Heart right ventricle (tissue), 16 donors: Measurements from ENCODE around the gene RSKR. TPM values are rescaled to one million over a fixed set of nuclear protein-coding genes. Genes with fewer than 3 reads are reported as not detected.

Source experiments
- ATAC-seq, 8 donors: fragments of 200-7000 bp; cut with Tn5 transposase; one replicate each; pipeline ENCODE4 v1.9.1; 2020; ENCODE audit warnings: mild to moderate bottlenecking in 8 of 8, moderate library complexity in 8 of 8, moderate number of reproducible peaks in 1 of 8
- DNase-seq, 2 donors: peaks; one replicate each; pipeline ENCODE4 v3.0.0-alpha.2; 2020
- H3K27ac ChIP-seq, 10 donors: fragments of 200-600 bp; sonication (generic) in 2 of 10; one replicate each; pipeline versions ENCODE4 v1.5.0 to v1.8.0; 2020 to 2022; ENCODE audit warnings: mild to moderate bottlenecking in 3 of 10
- H3K27me3 ChIP-seq, 7 donors: fragments of 200-600 bp; one replicate each; pipeline ENCODE4 v1.8.0; 2021 to 2022; ENCODE audit warnings: mild to moderate bottlenecking in 2 of 7
- H3K36me3 ChIP-seq, 9 donors: fragments of 200-600 bp; sonication (generic) in 1 of 9; one replicate each; pipeline versions ENCODE4 v1.5.0 to v1.8.0; 2020 to 2022; ENCODE audit warnings: mild to moderate bottlenecking in 2 of 9
- H3K4me1 ChIP-seq, 9 donors: fragments of 200-600 bp; sonication (generic) in 1 of 9; one replicate each; pipeline versions ENCODE4 v1.5.0 to v1.8.0; 2020 to 2022; ENCODE audit warnings: mild to moderate bottlenecking in 4 of 9
- H3K4me3 ChIP-seq, 10 donors: fragments of 200-600 bp; sonication (generic) in 2 of 10; one replicate each; pipeline versions ENCODE4 v1.5.0 to v1.8.0; 2020 to 2022; ENCODE audit warnings: mild to moderate bottlenecking in 7 of 10, moderate library complexity in 2 of 10
- H3K9me3 ChIP-seq, 11 donors: fragments of 200-600 bp in 10 of 11; sonication (generic) in 2 of 11; one replicate each; pipeline versions ENCODE4 v1.5.0 to v1.8.0; 2013 to 2022; ENCODE audit warnings: mild to moderate bottlenecking in 2 of 11, control low read depth in 1 of 11, moderate library complexity in 1 of 11
- CTCF ChIP-seq, 9 donors: fragments of 200-600 bp; sonication (generic) in 2 of 9; IDR thresholded peaks; one replicate each; pipeline versions ENCODE4 v1.5.0 to v1.8.0; 2021 to 2022; ENCODE audit warnings: antibody characterized with exemption in 9 of 9, mild to moderate bottlenecking in 5 of 9, moderate library complexity in 1 of 9
- WGBS, 2 donors: extraction: QIAGEN DNeasy Blood & Tissue Kit; methylation state at CpG; one replicate each; pipeline ENCODE4 v1.1.7; 2013; ENCODE audit warnings: inconsistent platforms in 1 of 2; 5-methylcytosine and 5-hydroxymethylcytosine counted together
- intact Hi-C, 10 donors: fragments of 100-400 bp; cut with DNase I; formaldehyde crosslinking; loops; one replicate each; pipeline versions ENCODE4 v1.11.1 to v1.14.2; 2022
- polyA plus RNA-seq, 2 donors: library from polyadenylated mRNA; stranded (reverse); fragments of 200-250 nt; gene quantifications; one replicate each; pipeline ENCODE4 v1.2.3, GENCODE V29; 2013
- total RNA-seq, 10 donors: library from RNA; stranded (reverse); fragmentation: NEBNext Ultra II Directional in 3 of 10; extraction: Animal tissue kit (Norgen Biotek cat#: 25700) in 3 of 10; gene quantifications; one replicate each; pipeline versions ENCODE4 v1.2.1 to v1.2.4, GENCODE V29; 2021 to 2023
- donor health status: Arrhythmogenic right ventricular cardiomyopathy.
- donor health status: ischemic (EF 13 %, LVEDD 7.1; RV severe dilation, severe dysfunction).
- donor health status: healthy with polysubstance abuse.
- donor health status: DM: no; HTN: yes; CAD: no.
- donor health status: DM: no; HTN: no; CAD: no.
- donor health status: ischemic (EF 25% LVEDD 6.9; RV normal size, moderate dysfunction).
- donor health status: ischemic (EF 25% LVEDD 5.7; RV mildly dilated, moderate dysfunction).
- donor health status: healthy.
- donor health status: DM: yes; HTN: yes; CAD: no.
- donor health status: Ischemic cardiomyopathy.
- donor health status: ischemic (EF 35%, LVEDD 5.7; RV mildly dilated, moderate dysfunction).
- donor health status: nonischemic (EF 11% LVEDD 7.7; RV severe dilation, severe dysfunction).
- donor health status: DM: yes; HTN: yes; CAD: no.
- donor health status: PGD.
- donor health status: ischemic (EF 29% LVEDD 5.4; RV normal size, mild dysfunction).
- donor health status: nonischemic (EF 23%, LVEDD 6.1; RV moderate dilation, normal function).

Gene RSKR
- total and polyA plus RNA-seq, 12 donors = 2.1 to 8.7 (median 4.1) TPM

GRCh38 chr17:28580959-28581358 lies 33.0 kb downstream of the RSKR start:
- TF ChIP-seq CTCF (IDR thresholded peaks at IDR 0.05) = no peak
- Histone ChIP-seq H3K9me3 (no peaks in the 10 kb centered on the region), H3K27ac (no peak overlapping the region), H3K4me3 (no peak overlapping the region), H3K27me3 (no peaks in the 10 kb centered on the region), H3K36me3 (peaks cover 0 to 77% (median 0%) of the 10 kb centered on the region in 9 donors), H3K4me1 (peaks cover 0 to 10% (median 6%) of the 10 kb centered on the region in 9 donors)
- ATAC-seq (no peak), DNase-seq (no peak)
- intact Hi-C loops = no loop called here
- 99 to 100% methylated on average over 3 of the region's 3 CpGs for WGBS, 2 donors

DNA sequence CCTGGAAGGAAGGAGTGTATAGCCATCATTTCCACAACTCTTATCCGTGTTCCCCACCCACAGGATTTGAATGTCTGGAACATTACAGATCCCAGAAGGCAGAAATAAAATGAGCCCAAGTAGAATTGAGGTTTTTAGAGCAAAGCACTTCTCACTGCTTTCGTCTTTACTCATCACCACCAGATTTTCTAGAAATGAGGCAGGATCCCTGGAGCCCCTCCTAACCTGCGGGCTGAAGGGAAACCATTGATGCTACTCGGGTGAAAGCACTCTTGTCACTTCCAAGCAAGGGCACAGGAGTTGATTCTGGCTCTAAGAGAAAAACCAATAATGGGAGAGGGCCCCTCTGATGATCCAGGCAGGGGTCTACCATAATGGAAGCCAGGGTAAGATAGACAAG lies 34.5 kb downstream of the RSKR start:
- TF ChIP-seq CTCF (IDR thresholded peaks at IDR 0.05) = no peak
- no peak for DNase-seq
- WGBS, 2 donors = 90 to 92% methylated on average over 4 of the region's 4 CpGs
- no peak overlapping the region for H3K4me3 ChIP-seq
- ATAC-seq = no peak
- no peaks in the 10 kb centered on the region for H3K9me3 ChIP-seq
- peaks cover 0 to 21% (median 11%) of the 10 kb centered on the region in 9 donors for H3K4me1 ChIP-seq
- no peak overlapping the region for H3K27ac ChIP-seq
- H3K27me3 ChIP-seq = no peaks in the 10 kb centered on the region
- intact Hi-C loops = no loop called here
- H3K36me3 ChIP-seq = peaks cover 0 to 62% (median 0%) of the 10 kb centered on the region in 9 donors

GRCh38 chr17:28578246-28579195 lies 35.5 kb downstream of the RSKR start:
- Histone ChIP-seq H3K9me3 (no peaks in the 10 kb centered on the region), H3K27me3 (no peaks in the 10 kb centered on the region), H3K36me3 (peaks cover 0 to 52% (median 0%) of the 10 kb centered on the region in 9 donors), H3K4me1 (peaks cover 0 to 31% (median 19%) of the 10 kb centered on the region in 9 donors), H3K27ac (no peak overlapping the region), H3K4me3 (no peak overlapping the region)
- no peak for TF ChIP-seq CTCF (IDR thresholded peaks at IDR 0.05)
- 97 to 98% methylated on average over 8 of the region's 8 CpGs for WGBS, 2 donors
- no peak for ATAC-seq
- DNase-seq = no peak
- intact Hi-C loops = no loop called here

- ATAC-seq = no peak
- intact Hi-C loops = loop anchor here in 1 of 10 donors (2.0 kb wide), 1 partner anchor 21 kb away; the partner anchor contains the start of gene SPAG5
- no peak for DNase-seq
- no peak for TF ChIP-seq CTCF (IDR thresholded peaks at IDR 0.05)
- no peaks in the 10 kb centered on the region for H3K9me3 ChIP-seq
- 92 to 95% methylated on average over 3 of the region's 3 CpGs for WGBS, 2 donors
- H3K27ac ChIP-seq = peak overlapping the region in 5 of 10 donors; percentile 11 to 57 (median 50)
- H3K4me3 ChIP-seq = peak overlapping the region in 1 of 10 donors; percentile 56
- no peaks in the 10 kb centered on the region for H3K27me3 ChIP-seq
- peaks cover under 1 to 42% (median 29%) of the 10 kb centered on the region in 9 donors for H3K4me1 ChIP-seq
- H3K36me3 ChIP-seq = peaks cover 0 to 42% (median 0%) of the 10 kb centered on the region in 9 donors
Observed at GRCh38 chr17:28577466-28577824, 36.5 kb downstream of the RSKR start.
